ENCODE measurements around the gene MS4A6A. TPM values are rescaled to one million over a fixed set of nuclear protein-coding genes. Genes with fewer than 3 reads are reported as not detected.

Gene MS4A6A
- total and polyA plus RNA-seq, 9 of the 15 experiments (the other 6 are each of a cell fraction or from before 2014, with no cell fraction given): 0.57 to 9.5 (median 4.2) TPM

DNA sequence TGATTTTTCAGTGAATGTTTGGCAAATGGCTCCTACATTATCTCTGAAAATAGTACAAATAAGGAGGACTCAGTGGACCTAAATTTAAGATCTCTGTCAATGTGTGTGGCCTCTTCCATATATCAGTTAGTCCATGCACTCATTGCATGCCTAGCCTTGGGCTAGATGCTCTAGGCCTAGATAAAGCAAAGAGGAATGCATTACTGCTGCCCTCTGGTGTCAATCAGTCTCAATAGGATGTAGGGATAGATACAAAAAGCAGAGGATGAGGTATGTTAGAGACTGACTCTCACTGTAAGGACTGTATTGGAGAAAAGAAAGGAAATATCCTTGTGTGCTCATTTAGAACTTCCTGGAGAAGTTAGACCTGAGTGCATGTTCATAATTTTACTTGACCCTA is 52.4 kb downstream of the MS4A6A start (continued):
- no peak; the same call in 1 of the 2 replicates for TF ChIP-seq KLF6 (CRISPR knock-in tag; IDR thresholded peaks at IDR 0.05; ENCODE audit: borderline replicate concordance)
- TF ChIP-seq PTRF (tag; IDR thresholded peaks at IDR 0.05): no peak
- TF ChIP-seq PPARD (CRISPR knock-in tag; IDR thresholded peaks at IDR 0.05): no peak
- no peak for TF ChIP-seq PCBP1 (IDR thresholded peaks at IDR 0.05; ENCODE audit: low read depth, low read length, poor library complexity, severe bottlenecking)
- TF ChIP-seq HMG20B (CRISPR knock-in tag; IDR thresholded peaks at IDR 0.05): no peak
- TF ChIP-seq ZBTB8A (IDR thresholded peaks at IDR 0.05; ENCODE audit: partially characterized antibody): no peak
- TF ChIP-seq, protein P1, sequence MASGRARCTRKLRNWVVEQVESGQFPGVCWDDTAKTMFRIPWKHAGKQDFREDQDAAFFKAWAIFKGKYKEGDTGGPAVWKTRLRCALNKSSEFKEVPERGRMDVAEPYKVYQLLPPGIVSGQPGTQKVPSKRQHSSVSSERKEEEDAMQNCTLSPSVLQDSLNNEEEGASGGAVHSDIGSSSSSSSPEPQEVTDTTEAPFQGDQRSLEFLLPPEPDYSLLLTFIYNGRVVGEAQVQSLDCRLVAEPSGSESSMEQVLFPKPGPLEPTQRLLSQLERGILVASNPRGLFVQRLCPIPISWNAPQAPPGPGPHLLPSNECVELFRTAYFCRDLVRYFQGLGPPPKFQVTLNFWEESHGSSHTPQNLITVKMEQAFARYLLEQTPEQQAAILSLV (tag; IDR thresholded peaks at IDR 0.05): no peak
- TF ChIP-seq, protein P2, sequence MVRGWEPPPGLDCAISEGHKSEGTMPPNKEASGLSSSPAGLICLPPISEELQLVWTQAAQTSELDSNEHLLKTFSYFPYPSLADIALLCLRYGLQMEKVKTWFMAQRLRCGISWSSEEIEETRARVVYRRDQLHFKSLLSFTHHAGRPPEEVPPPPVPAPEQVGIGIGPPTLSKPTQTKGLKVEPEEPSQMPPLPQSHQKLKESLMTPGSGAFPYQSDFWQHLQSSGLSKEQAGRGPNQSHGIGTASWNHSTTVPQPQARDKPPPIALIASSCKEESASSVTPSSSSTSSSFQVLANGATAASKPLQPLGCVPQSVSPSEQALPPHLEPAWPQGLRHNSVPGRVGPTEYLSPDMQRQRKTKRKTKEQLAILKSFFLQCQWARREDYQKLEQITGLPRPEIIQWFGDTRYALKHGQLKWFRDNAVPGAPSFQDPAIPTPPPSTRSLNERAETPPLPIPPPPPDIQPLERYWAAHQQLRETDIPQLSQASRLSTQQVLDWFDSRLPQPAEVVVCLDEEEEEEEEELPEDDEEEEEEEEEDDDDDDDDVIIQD (CRISPR knock-in tag; IDR thresholded peaks at IDR 0.05): no peak
- TF ChIP-seq MED1 (CRISPR knock-in tag; IDR thresholded peaks at IDR 0.05; ENCODE audit: borderline replicate concordance): no peak
- no peak for TF ChIP-seq ILF3 (IDR thresholded peaks at IDR 0.05; ENCODE audit: borderline replicate concordance)
- TF ChIP-seq, protein P3, sequence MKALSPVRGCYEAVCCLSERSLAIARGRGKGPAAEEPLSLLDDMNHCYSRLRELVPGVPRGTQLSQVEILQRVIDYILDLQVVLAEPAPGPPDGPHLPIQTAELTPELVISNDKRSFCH (CRISPR knock-in tag; IDR thresholded peaks at IDR 0.05): no peak
- TF ChIP-seq, protein P3 (tag; IDR thresholded peaks at IDR 0.05): no peak
- TF ChIP-seq, protein P4, sequence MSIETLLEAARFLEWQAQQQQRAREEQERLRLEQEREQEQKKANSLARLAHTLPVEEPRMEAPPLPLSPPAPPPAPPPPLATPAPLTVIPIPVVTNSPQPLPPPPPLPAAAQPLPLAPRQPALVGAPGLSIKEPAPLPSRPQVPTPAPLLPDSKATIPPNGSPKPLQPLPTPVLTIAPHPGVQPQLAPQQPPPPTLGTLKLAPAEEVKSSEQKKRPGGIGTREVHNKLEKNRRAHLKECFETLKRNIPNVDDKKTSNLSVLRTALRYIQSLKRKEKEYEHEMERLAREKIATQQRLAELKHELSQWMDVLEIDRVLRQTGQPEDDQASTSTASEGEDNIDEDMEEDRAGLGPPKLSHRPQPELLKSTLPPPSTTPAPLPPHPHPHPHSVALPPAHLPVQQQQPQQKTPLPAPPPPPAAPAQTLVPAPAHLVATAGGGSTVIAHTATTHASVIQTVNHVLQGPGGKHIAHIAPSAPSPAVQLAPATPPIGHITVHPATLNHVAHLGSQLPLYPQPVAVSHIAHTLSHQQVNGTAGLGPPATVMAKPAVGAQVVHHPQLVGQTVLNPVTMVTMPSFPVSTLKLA (conservative IDR thresholded peaks at IDR 0.05): no peak; a peak in 1 of 4 replicates
- TF ChIP-seq KLF10 (CRISPR knock-in tag; IDR thresholded peaks at IDR 0.05): no peak
- no peak for TF ChIP-seq NR2F6 (CRISPR knock-in tag; IDR thresholded peaks at IDR 0.05)
- TF ChIP-seq MAFG (tag; conservative IDR thresholded peaks at IDR 0.05): no peak
- TF ChIP-seq, protein P5, sequence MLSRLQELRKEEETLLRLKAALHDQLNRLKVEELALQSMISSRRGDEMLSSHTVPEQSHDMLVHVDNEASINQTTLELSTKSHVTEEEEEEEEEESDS (CRISPR knock-in tag; IDR thresholded peaks at IDR 0.05): no peak
- no peak for TF ChIP-seq ZNF347 (CRISPR knock-in tag; IDR thresholded peaks at IDR 0.05; ENCODE audit: low read depth)
- TF ChIP-seq ZNF311 (CRISPR knock-in tag; IDR thresholded peaks at IDR 0.05): no peak
- no peak for TF ChIP-seq NFXL1 (CRISPR knock-in tag; IDR thresholded peaks at IDR 0.05)
- no peak for TF ChIP-seq YBX1 (IDR thresholded peaks at IDR 0.05)
- no peak for TF ChIP-seq SREBF1 (IDR thresholded peaks at IDR 0.05; ENCODE audit: borderline replicate concordance, low read depth, low read length)
- no peak for TF ChIP-seq ZNF561 (CRISPR knock-in tag; conservative IDR thresholded peaks at IDR 0.05)
- no peak for TF ChIP-seq GTF2E2 (tag; IDR thresholded peaks at IDR 0.05)
- TF ChIP-seq CREB1 (IDR thresholded peaks at IDR 0.05): no peak
- no peak for TF ChIP-seq CREB1 (CRISPR knock-in tag; IDR thresholded peaks at IDR 0.05)
- no peak for TF ChIP-seq ZNF707 (CRISPR knock-in tag; conservative IDR thresholded peaks at IDR 0.05)
- no peak for TF ChIP-seq HDAC8 (tag; IDR thresholded peaks at IDR 0.05)

Measured in K562 (cell line).